Astrocyte of the cerebellum (primary cell): ENCODE data around the gene EXD3.

Source experiments
- DNase-seq: peaks from one replicate; pipeline ENCODE4 v3.0.0-alpha.2; 2011; ENCODE audit warnings: low read depth
- H3K4me3 ChIP-seq: 2 replicates; pipeline ENCODE4 v1.5.1; 2011; ENCODE audit warnings: mild to moderate bottlenecking, low read depth, low read length, moderate library complexity
- in situ Hi-C: cut with HindIII; loops from 2 replicates; pipeline ENCODE4 v1.10.0; 2017; ENCODE audit warnings: low sequenced_read_pairs
- TF ChIP-seq, protein P1 (sequence below): IDR thresholded peaks from 2 replicates; pipeline ENCODE4 v1.5.1; 2012; ENCODE audit warnings: low read length, low read depth, moderate library complexity, mild to moderate bottlenecking; ENCODE audit errors: missing control alignments

The EXD3 gene

GRCh38 chr9:137395666-137396010 lies 27.3 kb downstream of the EXD3 start:
- DNase-seq = no peak

DNA sequence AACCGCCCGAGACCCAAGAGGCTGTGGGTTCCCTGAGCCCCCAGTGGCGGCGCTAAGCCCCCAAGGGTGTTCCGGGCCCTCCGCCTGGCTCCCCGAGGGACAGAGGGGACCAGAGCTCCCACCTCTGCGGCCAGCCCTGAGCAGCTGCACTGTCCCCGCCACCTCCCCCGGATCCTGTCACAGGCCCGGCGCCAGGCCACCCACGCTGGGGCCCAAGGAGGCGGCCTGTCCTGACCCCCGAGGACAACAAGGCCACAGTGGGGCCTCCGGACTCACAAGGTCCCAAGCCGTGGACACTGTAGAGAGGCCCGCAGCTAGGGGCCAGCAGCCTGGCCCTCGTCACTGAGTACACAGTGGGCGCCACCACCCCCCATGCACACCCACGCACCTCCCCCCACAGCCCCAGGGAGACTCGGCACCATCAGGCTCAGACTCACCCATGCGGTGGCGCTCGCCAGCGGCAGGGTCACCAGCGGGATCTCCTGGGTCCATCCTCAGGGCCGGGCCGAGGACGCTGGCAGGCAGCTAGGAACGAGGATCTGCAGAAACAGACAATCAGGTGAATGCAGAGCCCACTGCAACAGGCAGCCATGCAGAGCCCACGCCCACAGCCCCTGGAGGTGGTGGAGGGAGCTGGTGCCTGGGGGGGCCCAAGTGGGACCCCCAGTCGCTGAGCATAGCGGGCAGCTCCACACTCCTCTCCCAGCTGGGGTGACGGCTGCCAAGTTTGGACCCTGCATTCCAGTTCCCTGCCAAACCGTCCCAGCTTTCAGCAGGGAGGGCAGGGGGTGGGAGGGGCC lies 27.9 kb downstream of the EXD3 start:
- no peak for DNase-seq
- H3K4me3 ChIP-seq = no peak overlapping the region
- in situ Hi-C loops = no loop called here
- TF ChIP-seq, protein P1, sequence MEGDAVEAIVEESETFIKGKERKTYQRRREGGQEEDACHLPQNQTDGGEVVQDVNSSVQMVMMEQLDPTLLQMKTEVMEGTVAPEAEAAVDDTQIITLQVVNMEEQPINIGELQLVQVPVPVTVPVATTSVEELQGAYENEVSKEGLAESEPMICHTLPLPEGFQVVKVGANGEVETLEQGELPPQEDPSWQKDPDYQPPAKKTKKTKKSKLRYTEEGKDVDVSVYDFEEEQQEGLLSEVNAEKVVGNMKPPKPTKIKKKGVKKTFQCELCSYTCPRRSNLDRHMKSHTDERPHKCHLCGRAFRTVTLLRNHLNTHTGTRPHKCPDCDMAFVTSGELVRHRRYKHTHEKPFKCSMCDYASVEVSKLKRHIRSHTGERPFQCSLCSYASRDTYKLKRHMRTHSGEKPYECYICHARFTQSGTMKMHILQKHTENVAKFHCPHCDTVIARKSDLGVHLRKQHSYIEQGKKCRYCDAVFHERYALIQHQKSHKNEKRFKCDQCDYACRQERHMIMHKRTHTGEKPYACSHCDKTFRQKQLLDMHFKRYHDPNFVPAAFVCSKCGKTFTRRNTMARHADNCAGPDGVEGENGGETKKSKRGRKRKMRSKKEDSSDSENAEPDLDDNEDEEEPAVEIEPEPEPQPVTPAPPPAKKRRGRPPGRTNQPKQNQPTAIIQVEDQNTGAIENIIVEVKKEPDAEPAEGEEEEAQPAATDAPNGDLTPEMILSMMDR = no peak

More at GRCh38 chr9:137395666-137396010, 27.3 kb downstream of the EXD3 start:
- in situ Hi-C loops = no loop called here
- H3K4me3 ChIP-seq = no peak overlapping the region
- TF ChIP-seq, protein P1 = no peak

- DNase-seq = no peak
- in situ Hi-C loops = no loop called here
- no peak overlapping the region for H3K4me3 ChIP-seq
- TF ChIP-seq, protein P1 = no peak
Measured at GRCh38 chr9:137393176-137394150, 29.5 kb downstream of the EXD3 start.

- TF ChIP-seq, protein P1 = no peak
- H3K4me3 ChIP-seq = no peak overlapping the region
- DNase-seq = no peak
- in situ Hi-C loops = no loop called here
Measured at GRCh38 chr9:137392232-137393007, 30.5 kb downstream of the EXD3 start.

- in situ Hi-C loops = no loop called here
- no peak for DNase-seq
- no peak overlapping the region for H3K4me3 ChIP-seq
- TF ChIP-seq, protein P1 = no peak
Measured at GRCh38 chr9:137391411-137391754, 31.6 kb downstream of the EXD3 start.
